Mesothelial cell of epicardium (in vitro differentiated cells): ENCODE measurements around the gene WBP2. TPM values are rescaled to one million over a fixed set of nuclear protein-coding genes. Genes with fewer than 3 reads are reported as not detected.
A peak's percentile ranks its signal among the peaks of the same experiment; 100 is the strongest.

Source experiments
- DNase-seq, 2 experiments: peaks; one replicate each; pipeline ENCODE4 v3.0.0; 2021; ENCODE audit warnings: low spot score in 2 of 2; ENCODE audit not compliant: unreplicated experiment in 2 of 2
- H3K27ac Mint-ChIP-seq: 2 replicates; pipeline ENCODE4 v1.8.0; 2021; ENCODE audit warnings: mixed read lengths
- H3K27me3 Mint-ChIP-seq: 2 replicates; pipeline ENCODE4 v1.8.0; 2021; ENCODE audit warnings: low read depth, mixed read lengths
- H3K36me3 Mint-ChIP-seq: 2 replicates; pipeline ENCODE4 v1.8.0; 2021; ENCODE audit warnings: mixed read lengths
- H3K4me1 Mint-ChIP-seq: 2 replicates; pipeline ENCODE4 v1.8.0; 2021; ENCODE audit warnings: mixed read lengths
- H3K4me3 Mint-ChIP-seq: 2 replicates; pipeline ENCODE4 v1.8.0; 2021; ENCODE audit warnings: mild to moderate bottlenecking, moderate library complexity, mixed read lengths
- H3K9me3 Mint-ChIP-seq: 2 replicates; pipeline ENCODE4 v1.8.0; 2021; ENCODE audit warnings: mixed read lengths
- total RNA-seq: library from RNA; stranded (reverse); gene quantifications from 3 replicates; pipeline ENCODE4 v1.2.1, GENCODE V29; 2021
- TF ChIP-seq, protein P1 (sequence below): fragments of 200-600 bp; sonication (generic); IDR thresholded peaks from one replicate; pipeline ENCODE4 v1.5.0; 2021; ENCODE audit warnings: antibody characterized with exemption; ENCODE audit not compliant: unreplicated experiment

The WBP2 gene
- total RNA-seq, 1 donor from 2014 or later = 42.3 TPM

DNA sequence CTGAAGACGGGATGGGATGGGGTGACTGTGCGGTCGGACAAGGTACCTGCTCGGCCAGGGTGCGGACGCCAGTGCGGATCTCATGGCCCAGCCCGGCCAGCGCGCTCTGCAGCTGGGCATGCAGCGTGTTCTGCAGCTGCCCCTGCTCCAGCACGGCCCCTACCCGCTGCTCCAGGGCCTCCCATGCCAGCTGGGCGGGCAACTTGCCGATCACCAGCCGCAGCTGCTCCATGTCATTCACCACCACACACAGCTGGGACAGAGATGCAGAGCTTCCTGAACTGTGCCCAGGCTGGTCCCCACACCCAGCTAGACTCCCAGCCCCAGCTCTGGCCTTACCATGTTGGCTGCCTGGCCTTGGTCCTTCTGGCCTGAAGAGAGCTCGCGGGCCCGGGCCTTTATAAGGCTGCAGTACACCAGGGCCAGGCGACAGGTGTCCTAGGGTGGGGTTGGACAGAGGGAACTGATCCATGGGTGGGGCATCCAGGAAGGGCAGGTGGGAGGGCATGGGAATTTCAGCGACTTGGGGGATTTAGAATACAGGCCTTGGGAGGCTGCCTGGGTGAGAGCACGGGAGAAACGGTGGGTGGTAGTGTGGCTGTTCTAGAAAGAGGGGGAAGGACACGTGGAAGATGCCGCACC lies 20.7 kb downstream of the WBP2 start:
- no peaks in the 10 kb centered on the region for H3K36me3 Mint-ChIP-seq
- TF ChIP-seq, protein P1, sequence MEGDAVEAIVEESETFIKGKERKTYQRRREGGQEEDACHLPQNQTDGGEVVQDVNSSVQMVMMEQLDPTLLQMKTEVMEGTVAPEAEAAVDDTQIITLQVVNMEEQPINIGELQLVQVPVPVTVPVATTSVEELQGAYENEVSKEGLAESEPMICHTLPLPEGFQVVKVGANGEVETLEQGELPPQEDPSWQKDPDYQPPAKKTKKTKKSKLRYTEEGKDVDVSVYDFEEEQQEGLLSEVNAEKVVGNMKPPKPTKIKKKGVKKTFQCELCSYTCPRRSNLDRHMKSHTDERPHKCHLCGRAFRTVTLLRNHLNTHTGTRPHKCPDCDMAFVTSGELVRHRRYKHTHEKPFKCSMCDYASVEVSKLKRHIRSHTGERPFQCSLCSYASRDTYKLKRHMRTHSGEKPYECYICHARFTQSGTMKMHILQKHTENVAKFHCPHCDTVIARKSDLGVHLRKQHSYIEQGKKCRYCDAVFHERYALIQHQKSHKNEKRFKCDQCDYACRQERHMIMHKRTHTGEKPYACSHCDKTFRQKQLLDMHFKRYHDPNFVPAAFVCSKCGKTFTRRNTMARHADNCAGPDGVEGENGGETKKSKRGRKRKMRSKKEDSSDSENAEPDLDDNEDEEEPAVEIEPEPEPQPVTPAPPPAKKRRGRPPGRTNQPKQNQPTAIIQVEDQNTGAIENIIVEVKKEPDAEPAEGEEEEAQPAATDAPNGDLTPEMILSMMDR = no peak
- peaks cover 15% of the 10 kb centered on the region for H3K4me1 Mint-ChIP-seq
- H3K27me3 Mint-ChIP-seq = no peaks in the 10 kb centered on the region
- no peaks in the 10 kb centered on the region for H3K9me3 Mint-ChIP-seq
- no peak overlapping the region for H3K27ac Mint-ChIP-seq
- no peak for DNase-seq
- no peak overlapping the region for H3K4me3 Mint-ChIP-seq

DNA sequence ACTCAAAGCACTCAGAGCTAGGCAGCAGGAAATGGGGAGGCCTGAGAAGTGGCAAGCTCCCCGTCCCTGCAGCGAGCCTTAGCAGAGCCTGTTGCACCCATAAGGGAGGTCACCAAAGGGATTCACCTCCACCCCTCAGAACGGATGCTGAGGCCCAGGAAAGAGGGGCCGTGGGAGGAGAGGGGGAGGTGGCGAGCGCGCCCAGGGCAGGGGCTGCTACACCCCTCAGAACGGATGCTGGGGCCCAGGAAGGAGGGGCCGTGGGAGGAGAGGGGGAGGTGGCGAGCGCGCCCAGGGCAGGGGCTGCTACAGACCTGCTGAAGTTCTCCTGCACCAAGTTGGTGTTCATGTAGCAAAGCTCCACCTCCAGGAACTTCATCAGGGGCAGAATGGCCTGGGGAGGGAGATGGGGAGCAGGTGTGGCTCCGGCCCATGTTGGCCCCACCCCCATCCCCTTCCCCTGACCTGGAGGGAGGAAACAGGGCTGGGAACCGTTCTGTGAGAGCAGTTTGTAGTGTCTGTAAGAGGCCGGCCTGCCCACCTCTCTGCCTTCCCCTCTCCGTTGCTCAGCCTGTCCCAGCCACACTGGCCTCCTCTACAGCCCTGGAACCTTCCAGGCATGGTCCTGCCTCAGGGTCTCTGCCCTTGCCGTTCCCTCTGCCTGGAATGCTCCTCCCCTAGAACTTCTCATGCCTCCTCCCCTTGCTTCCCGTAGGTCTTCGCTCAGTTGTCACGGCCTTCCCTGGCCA lies 22.3 kb downstream of the WBP2 start:
- no peaks in the 10 kb centered on the region for H3K9me3 Mint-ChIP-seq
- H3K4me3 Mint-ChIP-seq = no peak overlapping the region
- no peak for DNase-seq
- H3K36me3 Mint-ChIP-seq = no peaks in the 10 kb centered on the region
- H3K27me3 Mint-ChIP-seq = no peaks in the 10 kb centered on the region
- H3K4me1 Mint-ChIP-seq = peaks cover 19% of the 10 kb centered on the region
- H3K27ac Mint-ChIP-seq = peak overlapping the region; percentile 67
- TF ChIP-seq, protein P1 = no peak

DNA sequence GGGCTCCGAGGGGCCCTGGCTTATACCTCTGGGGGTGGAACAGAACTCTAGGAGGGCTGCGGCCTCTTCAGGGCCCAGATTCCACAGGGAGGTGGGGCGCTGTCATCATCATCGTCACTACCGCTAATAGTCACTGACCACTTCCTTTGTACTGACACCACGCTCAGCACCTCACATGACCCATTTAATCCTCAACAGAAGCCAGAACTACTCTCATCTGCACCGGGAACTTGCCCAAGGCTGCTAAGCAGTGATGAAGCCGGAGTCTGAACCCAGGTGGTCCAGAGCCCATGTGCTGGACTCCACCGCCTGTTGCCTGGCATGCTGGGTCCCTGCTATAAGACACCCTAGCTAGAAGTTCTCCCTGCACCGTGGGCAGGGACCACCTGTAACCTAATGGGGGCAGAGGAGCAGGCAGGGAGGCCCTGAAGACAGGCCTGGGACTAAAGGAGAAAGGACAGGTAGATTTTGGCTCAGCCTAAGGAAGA lies 22.9 kb downstream of the WBP2 start:
- H3K36me3 Mint-ChIP-seq = no peaks in the 10 kb centered on the region
- TF ChIP-seq, protein P1 = no peak
- peak overlapping the region; percentile 12 for H3K4me3 Mint-ChIP-seq
- H3K27me3 Mint-ChIP-seq = no peaks in the 10 kb centered on the region
- H3K4me1 Mint-ChIP-seq = peaks cover 24% of the 10 kb centered on the region
- DNase-seq = no peak
- no peaks in the 10 kb centered on the region for H3K9me3 Mint-ChIP-seq
- H3K27ac Mint-ChIP-seq = peak overlapping the region; percentile 67

DNA sequence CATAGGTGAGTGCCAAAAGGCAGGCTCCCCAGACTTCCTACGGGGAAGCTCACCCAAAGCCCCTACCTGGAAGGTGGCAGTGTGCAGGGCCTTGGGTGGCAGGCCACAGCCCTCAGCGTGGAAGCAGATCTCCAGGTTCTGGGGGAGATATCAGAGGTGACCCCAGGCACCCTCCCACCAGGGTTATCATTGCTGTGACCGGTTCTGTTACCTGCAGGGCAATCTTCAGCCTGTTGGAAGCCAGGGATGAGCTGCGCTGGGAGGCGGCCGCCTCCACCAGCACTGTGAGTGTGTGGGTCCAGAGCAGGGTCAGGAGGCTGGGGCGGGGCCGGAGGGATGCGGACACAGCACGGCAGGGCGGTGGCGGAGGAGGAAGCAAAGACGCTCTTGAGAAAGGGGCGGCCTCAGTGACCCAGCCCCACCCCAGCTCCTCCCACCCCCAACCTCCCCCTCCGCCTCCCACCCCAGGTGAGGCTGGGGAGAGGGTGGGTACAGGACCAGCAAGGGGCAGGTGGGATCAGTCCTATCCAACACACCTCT lies 24.0 kb downstream of the WBP2 start:
- DNase-seq = no peak
- Mint-ChIP-seq H3K36me3 (no peaks in the 10 kb centered on the region), H3K4me3 (no peak overlapping the region), H3K27me3 (no peaks in the 10 kb centered on the region), H3K27ac (no peak overlapping the region), H3K4me1 (peaks cover 28% of the 10 kb centered on the region), H3K9me3 (no peaks in the 10 kb centered on the region)
- TF ChIP-seq, protein P1 = no peak

DNA sequence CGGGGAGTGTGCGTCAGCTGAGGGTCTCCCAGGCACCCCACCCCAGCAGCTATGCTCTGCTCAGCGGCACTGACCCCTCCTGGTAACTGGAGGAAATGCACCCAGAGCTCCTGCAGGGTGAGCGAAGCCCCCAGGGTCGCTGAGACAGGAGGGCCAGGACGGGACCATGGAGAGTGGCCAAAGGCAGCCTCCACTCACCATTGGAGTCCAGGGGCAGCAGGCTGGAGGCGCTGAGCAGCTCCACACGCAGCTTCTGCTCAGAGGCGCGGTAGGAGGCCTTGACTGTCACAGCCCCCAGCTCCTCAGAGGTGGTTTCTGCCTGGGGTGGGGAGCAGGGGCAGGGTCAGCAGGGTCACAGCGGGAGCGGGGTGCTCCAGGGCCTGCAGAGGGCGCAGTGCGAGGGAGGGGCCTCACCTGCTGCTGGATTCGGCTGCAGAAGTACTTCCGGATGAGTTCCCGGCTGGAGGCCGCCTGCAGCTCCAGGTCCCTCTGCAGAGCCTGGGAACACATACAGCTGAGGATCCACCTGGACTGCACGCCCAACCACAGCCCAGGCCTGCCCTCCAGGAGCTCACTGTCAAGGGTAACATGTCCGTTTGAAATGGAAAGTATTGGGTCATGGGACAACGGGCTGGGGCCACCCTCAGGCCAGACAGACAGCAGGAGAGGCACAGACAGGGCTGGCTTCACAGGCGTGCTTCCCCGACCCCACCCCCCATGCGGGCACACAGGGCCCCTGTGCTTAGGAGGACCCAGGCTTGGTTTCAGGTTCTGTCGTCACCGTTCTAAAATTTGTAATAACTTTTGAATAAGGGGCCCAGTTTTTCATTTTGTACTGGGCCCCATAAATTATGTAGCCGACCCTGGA lies 24.7 kb downstream of the WBP2 start:
- no peak for DNase-seq
- no peaks in the 10 kb centered on the region for H3K9me3 Mint-ChIP-seq
- TF ChIP-seq, protein P1 = peak; percentile 33
- peaks cover 28% of the 10 kb centered on the region for H3K4me1 Mint-ChIP-seq
- no peak overlapping the region for H3K27ac Mint-ChIP-seq
- H3K27me3 Mint-ChIP-seq = no peaks in the 10 kb centered on the region
- H3K4me3 Mint-ChIP-seq = no peak overlapping the region
- no peaks in the 10 kb centered on the region for H3K36me3 Mint-ChIP-seq
